Effector CD8-positive, alpha-beta T cell (primary cell): ENCODE data around the gene STOML2.
"Not testable (repeated sequence)": the region's sequence is repeated elsewhere in the genome, so short reads cannot be mapped to it uniquely, and the experiment has no call there.

ENCODE experiments used
- DNase-seq: peaks from one replicate; lab custom pipeline; 2025; lab: John Stamatoyannopoulos, UW
- total RNA-seq, 4 experiments: gene quantifications; one replicate each; lab custom pipeline; 2026; lab: John Stamatoyannopoulos, UW

Gene STOML2, protein sequence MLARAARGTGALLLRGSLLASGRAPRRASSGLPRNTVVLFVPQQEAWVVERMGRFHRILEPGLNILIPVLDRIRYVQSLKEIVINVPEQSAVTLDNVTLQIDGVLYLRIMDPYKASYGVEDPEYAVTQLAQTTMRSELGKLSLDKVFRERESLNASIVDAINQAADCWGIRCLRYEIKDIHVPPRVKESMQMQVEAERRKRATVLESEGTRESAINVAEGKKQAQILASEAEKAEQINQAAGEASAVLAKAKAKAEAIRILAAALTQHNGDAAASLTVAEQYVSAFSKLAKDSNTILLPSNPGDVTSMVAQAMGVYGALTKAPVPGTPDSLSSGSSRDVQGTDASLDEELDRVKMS
- total RNA-seq, result 46.7 to 96.7 (median 50.7) reads per million in 4 experiments

DNA sequence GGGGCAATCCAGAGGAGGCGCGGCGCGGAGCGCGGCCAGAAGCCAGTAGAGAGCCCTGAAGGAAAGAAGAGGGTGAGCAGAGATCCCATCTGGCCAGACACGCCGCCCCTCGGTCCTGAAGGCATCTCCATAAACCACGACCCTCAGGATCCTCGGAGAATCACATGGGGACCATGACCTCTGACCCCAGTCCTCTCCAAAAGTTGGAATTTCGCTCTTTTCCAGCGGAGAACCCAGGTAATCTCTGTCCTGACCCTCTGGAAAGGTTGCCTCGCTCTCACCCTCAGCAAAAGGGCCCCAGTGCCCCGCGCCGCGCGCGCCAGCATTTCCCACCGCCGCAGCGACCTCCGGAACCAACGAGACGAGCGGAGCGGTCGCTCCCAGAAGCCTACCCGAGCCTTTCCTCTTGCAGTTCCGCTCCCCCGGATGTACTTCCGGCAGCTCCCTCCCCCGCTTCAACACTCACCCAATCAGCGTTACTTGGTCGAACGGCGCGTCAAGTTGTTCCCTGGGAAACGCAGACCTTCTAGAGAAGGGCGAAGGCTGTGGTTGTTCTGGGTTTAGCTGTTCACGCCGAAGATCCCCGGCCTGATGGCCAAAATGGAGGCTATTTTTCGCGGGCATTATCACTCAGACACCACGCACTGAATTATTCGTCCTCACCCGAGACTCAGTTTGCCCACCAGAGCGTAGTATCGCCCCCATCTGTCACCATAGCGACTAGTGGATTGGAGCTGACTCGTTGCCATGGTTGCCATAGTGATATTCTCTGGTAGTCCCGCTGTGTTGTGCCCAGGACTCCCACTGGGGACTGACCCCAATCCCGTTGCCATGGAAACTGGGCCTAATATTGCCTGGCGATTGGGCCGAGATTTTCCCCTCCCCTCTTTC lies at the start of gene STOML2:
Gene STOML2 (minus strand): TSS at position 363 of the 891 bp plus-strand sequence. CDS start 37 bp downstream, at position 326.
- DNase-seq, result peak; percentile 84

DNA sequence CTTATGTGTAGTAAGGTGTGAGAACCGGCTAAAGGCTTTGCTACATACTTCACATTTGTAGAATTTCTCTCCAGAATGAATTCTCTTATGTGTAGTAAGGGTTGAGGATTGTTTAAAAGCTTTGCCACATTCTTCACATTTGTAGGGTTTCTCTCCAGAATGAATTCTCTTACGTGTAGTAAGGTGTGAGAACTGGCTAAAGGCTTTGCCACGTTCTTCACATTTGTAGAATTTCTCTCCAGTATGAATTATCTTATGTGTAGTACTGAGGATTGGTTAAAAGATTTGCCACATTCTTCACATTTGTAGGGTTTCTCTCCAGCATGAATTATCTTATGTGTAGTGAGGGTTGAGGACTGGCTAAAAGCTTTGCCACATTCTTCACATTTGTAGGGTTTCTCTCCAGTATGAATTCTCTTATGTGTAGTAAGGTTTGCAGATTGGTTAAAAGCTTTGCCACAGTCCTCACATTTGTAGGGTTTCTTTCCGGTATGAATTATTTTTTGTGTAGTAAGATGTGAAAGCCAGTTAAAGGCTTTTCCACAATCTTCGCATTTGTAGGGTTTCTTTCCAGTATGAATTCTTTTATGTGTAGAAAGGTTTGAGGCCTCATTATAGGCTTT lies 45.1 kb upstream of the STOML2 start:
- DNase-seq, result not testable (repeated sequence)

DNA sequence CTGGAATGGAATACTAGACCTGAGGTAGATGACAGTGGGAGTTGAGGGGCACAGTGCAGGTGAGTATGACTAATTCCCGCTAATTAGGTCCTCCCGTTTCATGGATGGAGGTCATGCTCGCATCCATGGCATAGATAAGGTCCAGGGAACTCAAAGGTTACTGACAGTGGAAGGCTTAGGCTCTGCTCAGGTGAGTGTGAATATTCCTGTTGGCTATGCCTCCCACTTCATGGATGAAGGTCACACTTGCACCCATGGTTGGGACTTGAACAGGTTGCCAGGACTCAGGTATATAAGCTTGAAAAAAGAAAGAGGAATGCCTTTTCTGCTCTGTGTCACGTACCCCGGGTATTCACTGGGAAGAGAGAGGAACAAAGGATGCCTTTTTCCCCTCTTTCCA lies 39.1 kb upstream of the STOML2 start:
- no peak for DNase-seq

DNA sequence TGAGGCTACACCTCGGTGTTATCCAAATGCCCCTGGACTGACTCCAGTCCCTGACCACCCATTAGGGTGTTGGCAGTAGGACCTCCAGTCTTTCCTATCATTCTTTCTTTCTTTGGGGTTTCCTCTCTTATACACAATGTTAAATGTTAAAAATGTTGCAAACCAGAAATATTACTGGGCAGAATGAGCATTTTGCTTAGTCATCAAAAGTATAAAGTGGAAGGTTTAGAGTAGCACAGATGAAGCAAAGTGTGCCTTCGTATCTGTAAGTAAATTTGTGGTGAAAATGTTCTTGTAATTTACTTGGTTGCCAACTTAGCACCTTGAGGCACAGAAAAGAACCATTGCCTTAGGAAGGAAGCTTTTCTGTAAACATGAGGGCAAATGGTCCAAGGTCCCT lies 37.2 kb upstream of the STOML2 start:
- no peak for DNase-seq

DNA sequence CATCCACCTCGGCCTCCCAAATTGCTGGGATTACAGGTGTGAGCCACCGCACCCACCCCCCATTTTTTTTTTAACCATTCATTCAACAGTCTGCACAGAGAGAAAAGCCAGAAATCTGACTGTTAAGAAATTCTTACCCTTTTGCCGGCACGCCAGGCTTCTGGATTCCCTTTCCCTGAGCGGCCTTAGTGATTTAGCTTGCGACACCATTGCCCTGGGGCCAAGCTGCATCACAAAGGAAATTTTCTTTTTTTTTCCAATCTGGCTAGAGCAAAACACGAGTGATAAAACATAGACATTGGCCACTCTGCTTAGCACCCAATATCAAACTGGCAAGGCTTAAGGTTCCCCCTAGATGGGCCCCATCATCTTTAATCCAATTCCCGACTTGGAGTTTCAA lies 33.9 kb upstream of the STOML2 start:
- no peak for DNase-seq

DNA sequence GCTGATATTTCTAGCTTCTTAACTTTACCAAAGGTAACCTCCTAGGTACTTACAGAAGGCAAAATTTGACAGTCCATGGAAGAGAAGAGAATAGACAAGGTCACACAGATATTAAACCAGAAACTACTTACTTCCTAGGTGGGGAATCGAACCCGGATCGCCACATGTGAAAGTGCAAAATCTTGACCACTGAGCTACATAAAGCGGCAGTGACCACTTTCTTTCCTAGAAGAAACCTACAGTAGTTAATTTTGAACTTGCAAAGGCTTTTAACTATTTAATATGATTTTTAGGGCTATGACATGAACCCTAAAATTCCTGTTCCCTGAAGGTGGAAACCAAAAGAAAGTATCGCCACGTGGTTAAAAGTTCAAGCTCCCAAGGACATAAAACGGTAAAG lies 33.1 kb upstream of the STOML2 start:
- DNase-seq, result no peak

DNA sequence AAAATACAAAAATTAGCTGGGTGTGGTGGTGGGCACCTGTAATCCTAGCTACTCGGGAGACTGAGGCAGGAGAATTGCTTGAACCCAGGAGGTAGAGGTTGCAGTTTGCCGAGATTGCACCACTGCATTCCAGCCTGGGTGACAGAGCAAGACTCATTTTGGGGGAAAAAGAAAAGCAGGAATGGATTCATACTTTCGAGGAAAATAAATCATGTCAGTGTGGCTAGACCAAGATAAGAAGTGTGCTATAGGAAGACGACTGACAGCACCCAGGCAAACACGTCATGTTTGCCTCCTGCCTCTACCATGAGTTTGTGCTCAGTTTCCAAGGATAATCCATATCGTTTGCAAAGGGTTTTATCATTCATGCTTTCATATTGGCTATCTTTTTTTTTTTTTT lies 32.0 kb upstream of the STOML2 start:
- DNase-seq, result no peak

DNA sequence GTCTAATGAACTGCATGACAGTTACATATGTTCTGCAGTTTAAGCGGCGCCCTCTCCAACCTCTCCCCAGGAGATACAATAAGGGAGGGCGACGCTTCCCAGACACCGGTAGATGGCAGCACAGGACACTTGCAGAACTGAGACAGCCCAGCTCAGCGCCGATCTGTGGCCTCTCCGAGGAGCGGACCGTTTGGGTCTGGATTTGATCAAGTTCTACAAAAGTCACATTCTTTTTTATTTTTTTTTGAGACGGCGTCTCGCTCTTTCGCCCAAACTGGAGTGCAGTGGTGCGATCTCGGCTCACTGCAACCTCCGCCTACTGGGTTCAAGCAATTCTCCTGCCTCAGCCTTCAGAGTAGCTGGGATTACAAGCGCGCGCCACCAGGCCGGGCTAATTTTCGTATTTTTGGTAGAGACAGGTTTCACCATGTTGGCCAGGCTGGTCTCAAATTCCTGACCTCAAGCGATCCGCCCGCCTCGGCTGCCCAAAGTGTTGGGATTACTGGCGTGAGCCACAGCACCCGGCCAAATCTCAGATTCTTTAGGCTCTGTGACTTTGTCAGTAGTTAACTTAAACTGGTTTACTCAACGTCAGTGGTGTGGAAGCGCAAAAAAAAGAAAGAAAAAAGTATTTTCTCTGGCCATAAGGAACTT lies 14.1 kb upstream of the STOML2 start:
- peak; percentile 78 for DNase-seq

DNA sequence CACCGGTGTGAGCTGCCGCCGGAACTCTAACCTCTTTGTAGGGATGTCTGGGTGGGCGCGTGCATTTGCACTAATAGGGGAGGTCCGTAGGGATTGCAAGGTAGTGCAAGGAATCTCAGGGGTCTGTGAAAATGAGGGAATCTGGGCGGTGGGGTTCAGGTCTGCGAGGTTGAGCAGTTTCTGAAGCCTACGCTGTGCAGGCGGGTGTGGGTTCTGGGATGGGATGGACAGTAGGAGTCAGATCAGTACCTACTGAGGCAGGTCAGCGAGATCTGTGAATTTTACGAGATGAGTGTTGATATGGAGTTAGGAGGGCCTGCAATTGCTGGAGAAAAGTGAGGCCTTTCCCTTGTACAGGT lies 13.6 kb upstream of the STOML2 start:
- DNase-seq, result no peak

DNA sequence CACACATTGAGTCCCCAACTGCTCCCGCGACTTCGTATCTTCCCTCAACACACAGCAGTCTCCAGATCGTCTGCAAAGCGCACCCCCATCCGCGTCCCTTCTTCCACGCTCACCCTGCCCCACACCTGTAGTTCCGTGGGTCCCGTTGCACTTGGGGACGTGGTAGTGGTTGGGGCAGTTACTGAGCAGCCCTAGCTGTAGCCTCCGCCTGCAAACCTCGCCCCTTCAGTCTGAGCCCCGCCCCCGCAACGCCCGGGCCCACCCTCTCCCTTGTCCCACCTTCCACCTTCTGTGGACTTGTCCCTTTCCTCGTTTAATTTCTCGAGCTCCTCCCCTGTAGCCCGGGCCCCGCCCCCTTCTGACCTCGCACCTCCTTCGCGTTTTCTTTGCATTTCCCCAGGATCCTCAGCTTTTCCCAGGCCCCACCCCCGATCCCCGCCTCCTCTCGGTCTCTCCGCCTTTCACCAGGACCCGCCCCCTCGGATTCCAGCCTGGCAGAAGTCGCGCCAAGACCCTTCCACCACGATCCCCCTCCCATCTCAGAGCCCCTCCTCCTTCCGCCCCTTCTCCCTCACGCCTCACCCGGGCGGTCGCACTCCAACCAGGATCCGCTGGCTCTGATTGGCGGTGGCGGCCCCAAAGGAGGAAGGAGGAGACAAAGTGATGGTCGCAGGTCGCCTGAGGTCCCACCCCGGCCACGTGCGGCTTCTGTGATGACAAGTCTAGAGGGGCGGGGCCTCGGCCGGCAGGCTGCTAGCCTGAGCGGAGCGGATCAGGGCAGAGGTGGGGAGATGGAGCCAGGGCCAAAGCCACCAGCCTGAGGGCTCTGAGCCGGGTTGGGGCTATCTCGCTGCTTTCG lies 13.0 kb upstream of the STOML2 start, which contains the start of gene ATOSB:
Gene ATOSB (minus strand): TSS at position 183 of the 859 bp plus-strand sequence. CDS start 7,588 bp downstream, outside the sequence.
- DNase-seq, result peak; percentile 90

DNA sequence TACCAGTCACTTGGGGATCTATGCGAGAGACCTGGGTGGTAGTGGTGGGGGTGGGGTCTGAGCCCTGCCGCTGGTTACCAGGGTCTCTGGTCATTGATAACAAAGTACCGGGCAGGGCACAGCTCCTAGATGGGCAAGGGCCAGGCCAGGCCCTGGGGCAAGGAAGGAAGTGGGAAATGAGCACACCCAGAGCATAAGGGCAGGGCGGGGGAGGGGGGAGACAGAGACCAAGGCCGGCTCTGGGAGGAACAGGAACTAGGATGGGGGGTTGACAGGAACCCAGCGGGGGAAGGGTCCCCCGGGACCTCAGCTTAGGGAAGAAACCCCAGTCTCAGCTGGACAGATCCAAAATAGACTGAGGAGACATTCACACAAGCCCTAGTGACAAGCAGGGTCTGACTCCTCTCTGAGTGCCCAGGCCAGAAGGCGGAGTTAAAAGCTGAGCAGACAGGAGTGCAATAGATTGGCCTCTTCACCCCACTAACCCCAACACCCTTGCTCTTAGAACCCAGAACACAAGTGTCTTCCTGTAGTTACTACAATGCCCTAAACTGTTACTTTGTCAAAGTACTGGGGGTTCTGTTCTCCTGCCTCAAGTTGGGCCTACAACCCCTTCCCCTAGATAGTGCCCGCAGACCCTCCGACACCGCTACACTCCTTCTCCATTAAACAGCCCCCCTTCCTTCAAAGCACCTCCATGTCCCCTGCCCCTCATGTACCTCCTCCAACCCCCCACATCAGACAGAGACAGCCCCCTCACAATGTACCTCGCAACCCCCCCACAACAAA lies 12.1 kb upstream of the STOML2 start:
- DNase-seq, result no peak

DNA sequence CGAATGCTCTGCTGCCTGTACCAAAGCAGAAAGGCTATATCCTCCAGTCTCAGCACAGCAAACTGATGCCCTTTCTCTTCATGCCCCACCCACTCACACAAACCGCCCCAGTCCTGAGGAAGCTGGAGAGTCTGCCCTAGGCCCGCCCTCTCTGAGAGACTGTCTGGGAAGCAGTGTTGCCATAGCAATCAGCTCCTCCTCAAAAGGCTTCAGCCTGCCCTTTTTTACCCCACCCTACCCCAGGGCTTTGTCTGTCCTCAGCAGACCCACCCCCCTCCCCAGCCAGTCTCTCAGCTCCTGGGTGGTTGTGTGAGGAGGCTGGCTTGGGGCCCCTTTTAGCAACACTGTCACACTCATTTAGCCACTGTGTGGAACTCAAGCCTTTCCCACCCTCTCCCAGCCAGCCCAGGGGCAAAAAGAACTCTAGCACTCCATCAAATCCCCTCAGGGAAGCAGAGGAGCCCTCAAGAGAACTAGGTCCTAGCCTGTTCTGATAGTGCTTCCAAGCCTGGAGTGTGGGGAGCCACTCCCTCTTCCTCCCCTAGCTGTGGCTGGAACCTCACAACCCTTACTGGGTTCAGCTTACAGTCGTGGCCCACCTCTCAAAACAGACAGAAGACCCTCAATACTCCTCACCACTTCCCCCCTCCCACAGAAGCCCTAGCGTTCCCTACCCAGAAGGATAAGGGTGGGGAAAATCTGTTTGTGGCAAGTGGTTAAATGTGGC lies 11.3 kb upstream of the STOML2 start:
- DNase-seq, result peak; percentile 52

DNA sequence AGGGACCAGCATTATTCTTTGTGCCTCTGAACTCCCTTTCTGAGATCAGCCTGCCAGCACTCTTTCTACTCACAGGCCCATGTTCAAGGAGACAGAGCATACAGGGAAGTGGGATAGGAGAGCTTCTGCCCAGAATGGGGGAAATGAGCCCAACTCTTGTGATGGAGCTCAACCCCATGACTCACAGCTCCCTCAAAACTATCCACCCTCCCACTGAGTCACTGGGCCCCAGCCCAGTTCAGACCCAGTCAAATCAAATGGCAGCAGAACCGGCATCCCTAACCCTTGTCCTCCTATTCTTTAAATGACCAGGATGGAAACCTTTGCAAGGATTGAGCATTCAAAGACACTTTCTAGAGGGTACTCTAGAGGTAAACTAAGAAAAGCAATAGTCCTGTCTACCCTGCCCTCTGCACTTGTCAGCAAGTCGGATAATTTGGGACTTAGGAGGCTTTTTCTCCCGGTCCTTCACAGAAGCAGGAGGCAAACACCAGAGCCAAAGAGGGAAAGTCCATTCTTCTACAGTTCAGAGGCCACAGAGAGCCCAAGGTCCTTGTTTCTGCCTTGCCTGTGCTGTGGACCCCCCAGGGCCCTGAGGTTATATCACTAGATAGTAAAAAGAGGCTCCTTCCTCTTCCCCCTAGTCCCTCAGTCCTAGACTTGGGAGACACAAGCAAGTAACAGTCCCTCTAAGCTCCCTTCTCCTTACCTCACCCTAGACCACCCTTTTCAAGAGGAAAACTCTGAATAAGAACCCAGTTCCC lies 9.5 kb upstream of the STOML2 start:
- DNase-seq, result no peak

DNA sequence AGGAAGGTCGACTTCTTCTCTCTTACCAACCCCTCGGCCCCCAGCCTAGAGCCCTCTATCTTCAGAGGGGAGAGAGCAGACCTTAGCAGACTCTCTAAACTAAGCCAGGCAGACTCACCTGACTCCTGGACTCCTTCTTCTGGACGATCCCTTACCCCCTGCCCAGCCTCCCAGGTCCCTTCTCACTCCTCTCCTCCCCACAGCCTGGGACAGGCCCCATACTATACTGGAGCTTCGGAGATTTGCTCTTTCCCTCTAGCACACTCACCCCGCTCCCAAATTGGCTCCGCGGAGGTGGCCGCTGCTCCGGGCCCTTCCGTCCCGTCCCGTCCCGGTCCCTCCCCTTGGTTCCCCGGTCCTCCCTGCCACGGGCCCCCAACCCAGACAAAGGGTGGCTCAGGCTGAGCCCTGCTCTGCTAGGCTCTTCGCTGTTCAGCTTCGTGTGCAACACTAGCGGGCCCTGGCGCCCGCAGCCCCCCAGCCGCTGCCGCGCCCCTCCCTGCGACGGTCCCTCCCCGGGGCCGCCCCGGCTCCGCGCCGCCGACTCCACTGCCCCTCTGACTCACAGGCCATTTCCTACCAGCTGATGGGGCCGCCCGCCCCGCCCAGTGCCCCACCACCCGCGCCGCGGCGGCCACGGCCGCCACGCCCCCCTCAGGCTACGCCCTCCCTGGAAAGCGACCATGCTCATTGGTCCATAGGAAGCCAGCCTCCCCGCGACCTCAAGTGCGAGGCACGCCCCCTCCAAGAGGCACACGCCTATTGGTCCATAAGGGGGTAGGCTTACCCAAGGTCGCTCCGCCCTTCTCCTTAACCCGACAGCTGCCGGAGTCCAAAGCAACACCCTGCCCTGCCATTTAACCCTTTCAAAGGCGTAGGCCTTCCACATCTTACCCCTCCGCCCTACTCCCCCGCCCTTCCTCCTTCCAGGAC lies 8.3 kb upstream of the STOML2 start:
- peak; percentile 93 for DNase-seq

DNA sequence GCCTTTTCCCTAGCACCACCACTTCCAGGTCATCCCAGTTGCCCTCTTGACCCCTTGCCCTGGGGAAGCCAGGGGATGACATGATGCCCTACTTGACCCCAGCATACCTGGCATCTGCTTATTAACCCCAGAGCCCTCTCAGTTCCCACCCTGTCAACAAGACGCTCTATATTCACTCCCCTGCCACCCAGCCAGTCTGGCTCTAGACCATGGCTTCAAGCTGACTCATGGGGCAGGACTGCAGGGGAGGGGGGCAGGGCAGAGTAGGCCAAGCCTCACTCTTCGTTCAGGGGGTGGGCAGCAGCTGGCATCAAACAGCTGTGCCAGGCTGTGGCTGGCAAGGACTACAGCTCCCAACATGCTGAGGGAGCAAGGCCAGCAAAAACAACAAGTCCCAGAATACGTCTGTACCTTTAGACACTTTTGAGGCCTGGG lies 7.4 kb upstream of the STOML2 start:
- no peak for DNase-seq

DNA sequence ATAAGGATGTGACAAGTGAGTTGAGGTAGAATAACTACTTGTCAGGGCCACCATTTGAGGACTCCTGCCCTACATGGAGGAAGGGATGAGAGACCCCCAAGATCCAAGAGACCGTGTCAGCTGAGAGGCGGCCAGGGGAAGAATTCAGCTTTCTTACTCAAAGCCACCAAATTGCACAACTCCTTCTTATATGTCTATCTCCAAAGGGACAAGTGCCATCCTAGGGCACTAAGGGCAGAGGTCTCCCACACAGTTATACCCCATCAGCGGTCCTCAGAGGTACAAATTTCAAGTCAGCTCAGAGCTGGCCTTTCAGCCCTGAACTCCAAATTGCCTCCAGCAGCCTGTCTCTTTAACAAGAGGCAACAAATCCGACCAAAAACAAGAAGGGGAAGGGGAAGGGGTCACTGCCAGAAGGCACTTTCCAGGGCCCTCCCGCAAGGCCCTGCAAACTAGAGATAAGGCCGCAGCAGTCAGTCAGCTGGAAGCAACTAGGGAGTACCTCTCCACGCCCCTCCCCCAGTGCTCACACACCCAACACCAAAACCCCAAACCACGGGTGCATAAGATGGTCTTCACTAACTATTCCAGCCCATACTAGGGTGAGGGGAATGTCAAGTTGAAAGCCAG lies 6.1 kb upstream of the STOML2 start:
- no peak for DNase-seq

DNA sequence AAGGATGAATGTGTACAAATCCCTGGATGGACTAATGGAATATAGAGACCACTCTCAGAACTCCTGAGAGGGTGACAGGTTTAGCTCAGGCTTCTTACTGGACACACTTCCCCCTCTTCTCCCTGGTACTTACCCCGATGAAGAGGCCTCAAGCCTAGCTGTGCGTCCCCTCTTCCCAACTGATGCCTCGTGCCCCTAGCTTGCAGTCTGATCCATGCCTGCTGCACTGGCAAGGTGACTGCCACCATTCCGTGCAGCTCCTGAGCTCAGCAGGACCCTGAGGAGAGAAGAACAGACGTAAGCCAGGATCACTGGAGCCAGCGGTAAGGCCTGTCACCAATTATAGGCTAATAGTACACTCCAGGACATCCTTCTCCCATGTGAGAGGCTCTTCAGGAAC lies 5.5 kb upstream of the STOML2 start:
- no peak for DNase-seq
